ENCODE data around the gene PHF23.
A peak's percentile ranks its signal among the peaks of the same experiment; 100 is the strongest.
"Not testable (repeated sequence)": the region's sequence is repeated elsewhere in the genome, so short reads cannot be mapped to it uniquely, and the experiment has no call there.

PHF23 gene

DNA sequence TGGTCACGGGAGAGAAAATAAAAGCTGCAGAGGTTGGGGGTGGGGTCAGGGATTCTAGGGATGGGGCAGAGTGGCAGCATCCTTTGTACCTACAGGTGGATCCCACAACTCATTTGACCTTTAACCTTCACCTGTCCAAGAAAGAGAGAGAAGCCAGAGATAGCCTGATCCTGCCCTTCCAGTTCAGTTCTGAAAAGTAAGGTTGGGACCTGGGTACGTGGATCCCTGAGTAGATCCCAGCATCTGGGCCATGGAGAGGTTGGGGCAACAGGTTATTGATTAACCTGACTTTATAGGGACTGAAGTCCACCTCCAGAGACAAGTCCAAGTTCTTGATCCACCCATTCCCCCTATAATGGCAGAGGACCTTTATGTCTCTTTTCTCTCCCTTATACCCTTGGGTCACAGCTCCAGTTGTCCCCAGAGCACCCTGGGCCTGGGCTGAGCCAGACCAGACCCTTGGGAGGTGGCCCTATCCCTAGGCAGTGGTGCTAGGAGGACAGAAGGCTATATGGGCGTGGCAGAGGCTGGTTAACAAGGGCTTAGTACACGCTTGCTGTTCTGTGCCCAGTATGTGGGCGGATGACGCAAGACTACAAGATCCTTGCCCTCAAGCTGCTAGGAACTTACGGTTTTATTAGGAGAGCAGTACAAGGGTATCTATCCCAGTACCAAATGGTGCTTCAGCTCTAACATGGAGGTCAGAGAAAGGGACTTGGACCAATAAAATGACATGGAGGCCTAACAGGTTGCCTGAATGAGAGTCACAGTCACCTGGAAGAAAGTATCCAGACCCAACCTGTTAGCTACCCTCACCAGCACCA, 19.7 kb upstream of the PHF23 start:
- DNase-seq (ENCODE audit: low spot score) = no peak

DNA sequence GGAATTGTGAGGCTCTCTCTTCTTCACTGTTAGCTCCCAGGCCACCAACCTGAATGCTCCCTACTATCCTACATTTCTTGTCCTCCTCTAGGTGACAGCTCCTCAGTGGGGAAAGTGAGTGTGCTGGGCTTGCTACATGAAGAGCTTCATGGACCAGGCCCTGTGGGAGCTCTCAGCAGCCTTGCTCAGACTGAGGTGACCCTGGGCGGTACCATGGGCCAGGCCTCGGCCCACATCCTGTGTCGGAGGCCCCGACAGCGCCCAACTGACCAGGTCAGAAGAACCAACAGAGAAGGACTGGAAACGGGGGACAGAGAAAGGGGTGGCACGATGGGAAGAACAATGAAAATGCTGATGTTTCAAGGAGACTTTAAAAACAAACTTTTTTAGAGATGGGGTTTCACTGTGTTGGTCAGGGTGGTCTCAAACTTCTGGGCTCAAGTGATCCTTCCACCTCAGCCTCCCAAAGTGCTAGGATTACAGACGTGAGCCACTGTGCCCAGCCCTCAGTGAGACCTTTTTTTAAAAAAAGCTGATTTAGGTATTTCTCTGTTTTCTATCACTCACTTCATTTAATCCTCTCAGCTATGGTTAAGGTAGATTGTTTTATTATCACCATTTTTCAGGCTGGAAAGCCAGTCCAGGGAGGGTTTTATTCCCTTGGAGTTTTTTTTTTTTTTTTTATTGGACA, 17.7 kb upstream of the PHF23 start:
- DNase-seq (ENCODE audit: low spot score) = no peak

DNA sequence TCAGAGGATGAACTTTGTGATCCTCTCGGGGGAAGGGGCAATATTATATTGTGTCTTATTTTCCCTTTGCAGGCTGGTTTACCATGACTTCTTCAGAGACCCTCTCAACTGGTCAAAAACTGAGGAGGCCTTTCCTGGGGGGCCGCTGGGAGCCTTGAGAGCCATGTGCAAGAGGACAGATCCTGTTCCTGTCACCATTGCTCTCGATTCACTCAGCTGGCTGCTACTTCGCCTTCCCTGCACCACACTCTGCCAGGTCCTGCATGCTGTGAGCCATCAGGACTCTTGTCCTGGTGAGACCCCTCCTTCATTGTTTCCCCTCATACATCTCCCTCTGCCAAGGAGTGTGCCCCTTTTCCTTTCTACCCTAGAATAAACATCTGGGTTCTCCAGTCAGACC, 15.3 kb upstream of the PHF23 start:
- no peak for DNase-seq (ENCODE audit: low spot score)

DNA sequence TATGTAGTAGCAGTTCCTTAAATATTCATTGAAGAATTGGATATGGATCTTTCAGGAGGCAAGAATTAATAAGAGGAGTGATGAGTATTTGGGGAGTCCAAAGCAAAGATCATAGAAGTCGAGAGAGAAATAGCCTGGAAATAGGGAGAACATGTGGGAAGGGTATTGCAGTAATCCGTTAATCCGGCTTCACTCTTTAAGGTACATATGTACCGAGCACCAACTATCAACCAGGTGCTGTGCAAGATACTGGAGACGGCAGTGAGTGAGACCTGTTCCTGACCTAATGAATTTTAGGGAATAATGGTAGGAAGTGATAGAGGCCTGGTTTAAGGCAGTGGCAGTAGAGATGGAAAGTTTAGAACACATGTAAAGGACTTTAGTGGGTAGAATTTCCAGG, 13.8 kb upstream of the PHF23 start:
- DNase-seq (ENCODE audit: low spot score) = no peak

DNA sequence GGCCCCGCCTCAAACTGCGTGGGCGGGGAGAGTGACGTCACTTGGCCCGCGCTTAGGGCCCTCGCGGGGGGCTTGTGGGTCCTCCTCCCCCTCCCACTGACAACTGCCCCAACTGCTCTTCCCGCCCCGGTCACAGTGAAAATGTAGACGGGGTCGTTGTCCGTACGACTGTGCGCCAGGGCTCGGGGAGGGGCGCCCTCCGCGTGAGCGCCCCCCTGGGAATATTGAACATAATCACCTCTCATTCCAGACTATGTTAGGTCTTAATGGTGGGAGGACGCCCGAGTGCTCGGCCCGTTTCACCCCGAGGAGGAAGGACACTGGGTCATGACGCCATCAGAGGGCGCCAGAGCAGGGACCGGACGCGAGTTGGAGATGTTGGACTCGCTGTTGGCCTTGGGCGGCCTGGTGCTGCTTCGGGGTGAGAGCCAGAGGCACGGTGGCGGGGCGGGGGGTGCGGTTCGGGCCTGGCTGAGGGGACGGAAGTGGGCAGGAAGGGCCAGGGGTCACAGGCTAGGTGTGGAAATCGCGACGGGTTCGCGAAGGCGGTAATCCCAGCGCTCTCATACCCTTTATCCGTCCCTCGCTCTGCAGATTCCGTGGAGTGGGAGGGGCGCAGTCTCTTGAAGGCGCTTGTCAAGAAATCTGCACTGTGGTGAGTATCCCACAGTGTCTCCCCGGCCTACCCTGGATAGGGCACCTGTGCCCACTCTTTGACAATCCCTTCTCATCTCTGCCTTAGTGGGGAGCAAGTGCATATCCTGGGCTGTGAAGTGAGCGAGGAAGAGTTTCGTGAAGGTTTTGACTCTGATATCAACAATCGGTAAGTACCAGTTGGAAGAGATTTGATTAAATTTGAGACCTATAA, 13.2 kb upstream of the PHF23 start, which contains the start of gene ELP5:
ELP5 (plus strand) TSS at position 40 of the 868 bp plus-strand sequence; CDS start at position 376, 336 bp downstream.
- peak; percentile 86 for DNase-seq (ENCODE audit: low spot score)

DNA sequence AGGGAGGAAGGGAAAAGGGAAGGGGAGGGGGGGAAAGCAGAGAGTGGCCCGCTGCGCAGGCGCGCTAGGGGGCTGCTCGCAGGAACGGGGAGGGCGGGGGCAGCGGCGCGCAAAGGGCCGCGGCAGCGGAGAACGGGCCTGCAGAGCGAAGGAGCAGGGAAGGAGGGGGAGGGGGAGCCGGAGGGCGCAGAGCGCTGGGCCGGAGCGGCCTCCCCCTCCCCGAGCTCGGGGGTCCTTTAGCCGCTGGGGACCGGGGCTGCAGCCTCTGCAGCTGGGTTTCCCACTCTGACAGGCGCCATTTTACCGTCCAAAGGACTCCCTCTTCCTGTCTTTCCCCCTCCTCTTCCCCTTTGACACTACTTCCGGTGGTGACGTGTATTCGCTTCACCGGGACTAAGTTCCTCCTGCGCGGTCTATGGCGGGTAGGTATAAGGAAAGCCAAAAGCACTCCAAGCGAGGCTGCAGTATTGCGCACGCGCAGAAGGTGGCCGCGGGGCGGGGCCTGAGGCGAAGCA, 12.5 kb upstream of the PHF23 start, which contains the start of gene CTDNEP1:
CTDNEP1 (minus strand) TSS at position 74 of the 515 bp plus-strand sequence. CDS start 438 bp downstream, outside the sequence.
- DNase-seq (ENCODE audit: low spot score) = peak; percentile 100

DNA sequence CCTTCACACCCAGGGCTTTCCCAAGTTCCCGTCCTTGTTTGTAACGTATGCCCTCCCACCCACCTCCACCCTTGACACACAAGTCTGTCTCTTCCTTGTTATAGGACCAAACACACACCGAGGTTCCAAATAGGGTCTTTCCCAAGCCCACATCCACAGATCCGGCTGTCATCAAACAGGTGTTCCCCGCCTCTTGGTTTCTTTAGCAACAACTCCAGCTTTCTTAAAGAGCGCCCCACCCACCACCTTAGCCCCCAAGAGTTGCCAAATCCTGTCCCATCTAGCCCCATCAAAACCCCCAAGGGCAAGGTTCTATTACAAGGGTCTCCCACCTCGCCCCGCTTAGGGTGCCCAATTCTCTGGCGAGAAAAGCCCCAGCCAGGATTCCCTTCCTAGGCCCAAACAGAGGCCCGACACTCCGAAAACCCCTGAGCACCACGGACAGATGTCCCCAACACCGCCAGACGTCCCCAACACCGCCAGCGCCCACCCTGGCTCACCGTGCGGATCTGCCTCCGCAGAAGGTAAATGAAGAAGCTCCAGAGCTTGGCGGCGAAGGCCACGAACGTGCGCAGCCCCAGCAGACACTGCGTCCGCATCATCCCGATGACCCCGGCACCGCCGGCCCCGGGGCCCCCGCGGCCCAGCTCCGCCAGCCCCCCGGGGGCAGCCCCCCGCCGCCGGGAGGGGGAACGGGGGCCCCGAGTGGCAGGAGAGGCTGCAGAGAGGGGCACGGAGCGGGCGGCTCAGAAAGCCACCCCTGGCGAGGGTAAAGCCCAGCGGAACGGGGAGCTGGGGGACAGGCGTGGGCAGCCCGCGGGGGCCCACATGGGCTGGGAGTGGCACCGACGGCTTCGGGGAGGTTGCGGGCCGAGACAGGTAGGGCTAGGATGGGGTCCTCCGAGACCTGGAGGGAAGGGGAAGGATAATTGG, 11.7 kb upstream of the PHF23 start:
- DNase-seq (ENCODE audit: low spot score) = no peak

DNA sequence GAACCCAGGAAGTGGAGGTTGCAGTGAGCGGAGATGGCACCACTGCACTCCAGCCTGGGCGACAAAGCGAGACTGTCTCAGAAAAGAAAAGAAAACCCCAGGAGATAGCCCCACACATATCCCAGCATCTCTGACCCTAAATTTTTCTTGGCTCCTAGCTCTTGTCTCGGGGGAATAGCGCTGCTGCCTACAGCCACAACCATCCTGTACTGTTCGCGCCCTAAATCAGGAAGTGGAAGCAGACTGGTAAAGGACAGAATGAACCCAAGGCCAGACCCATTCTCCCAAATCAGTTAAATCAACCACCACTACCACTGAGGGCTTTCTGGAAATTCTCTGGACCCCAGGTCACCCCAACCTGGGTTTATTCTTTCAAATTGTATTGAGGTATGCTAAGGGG, 10.6 kb upstream of the PHF23 start:
- no peak for DNase-seq (ENCODE audit: low spot score)

DNA sequence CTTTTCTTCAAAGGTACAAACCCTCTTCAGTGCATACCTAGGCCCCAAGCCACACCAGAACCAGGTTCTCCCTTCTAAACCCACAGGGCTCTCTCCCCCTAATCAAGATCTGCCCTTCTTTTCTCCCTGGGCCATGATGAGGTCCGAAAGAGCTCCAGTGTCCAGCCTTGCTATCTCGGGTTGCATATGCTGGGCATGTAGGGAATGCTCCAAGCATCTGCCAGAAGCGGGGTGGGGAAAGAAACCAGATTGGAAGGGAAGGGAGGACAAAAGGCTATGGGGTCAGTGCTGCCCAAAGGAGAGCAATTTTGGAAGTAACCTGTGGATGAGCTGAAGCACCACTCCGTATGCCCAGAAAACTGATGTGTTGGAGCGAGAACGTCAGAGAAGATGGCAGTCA, 10.0 kb upstream of the PHF23 start:
- no peak for DNase-seq (ENCODE audit: low spot score)

DNA sequence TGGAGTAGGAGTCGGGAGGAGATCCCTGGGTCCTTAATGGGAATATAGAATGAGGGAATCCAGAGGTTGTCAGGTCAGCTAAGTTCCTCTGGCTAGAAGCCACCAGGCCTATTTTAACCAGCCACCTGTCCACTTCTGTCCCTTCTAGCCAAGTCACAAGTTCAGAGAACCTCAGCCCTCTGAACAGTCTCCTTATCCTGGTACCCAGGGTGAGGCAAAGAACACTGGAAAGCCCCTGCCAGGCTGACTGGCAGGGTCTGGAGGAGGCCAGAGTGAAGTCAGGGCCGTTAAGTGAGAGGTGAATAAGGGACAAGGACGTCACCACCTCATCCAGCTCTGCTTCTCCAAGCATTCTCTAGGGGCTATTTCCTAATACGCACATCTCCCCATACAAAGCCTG, 9.5 kb upstream of the PHF23 start:
- no peak for DNase-seq (ENCODE audit: low spot score)

DNA sequence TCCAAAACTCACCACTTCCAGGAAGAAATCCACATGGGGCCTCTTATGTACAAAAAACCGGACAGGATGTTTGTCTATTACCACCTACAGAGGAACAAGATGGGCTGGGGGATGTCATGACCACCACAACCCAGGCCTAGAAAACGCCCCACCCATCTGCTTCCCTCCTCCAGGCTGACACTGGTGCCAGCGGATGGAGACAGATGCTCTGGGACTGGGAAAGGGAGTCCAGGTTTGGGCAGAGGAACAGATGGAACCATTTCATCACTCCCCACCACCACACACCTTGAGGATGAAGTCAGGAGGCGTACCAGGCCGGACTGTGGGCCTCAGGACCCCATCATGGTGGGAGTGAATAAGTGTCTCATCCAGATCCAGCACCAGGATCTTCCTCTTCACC, 7.5 kb upstream of the PHF23 start:
- DNase-seq (ENCODE audit: low spot score) = no peak

DNA sequence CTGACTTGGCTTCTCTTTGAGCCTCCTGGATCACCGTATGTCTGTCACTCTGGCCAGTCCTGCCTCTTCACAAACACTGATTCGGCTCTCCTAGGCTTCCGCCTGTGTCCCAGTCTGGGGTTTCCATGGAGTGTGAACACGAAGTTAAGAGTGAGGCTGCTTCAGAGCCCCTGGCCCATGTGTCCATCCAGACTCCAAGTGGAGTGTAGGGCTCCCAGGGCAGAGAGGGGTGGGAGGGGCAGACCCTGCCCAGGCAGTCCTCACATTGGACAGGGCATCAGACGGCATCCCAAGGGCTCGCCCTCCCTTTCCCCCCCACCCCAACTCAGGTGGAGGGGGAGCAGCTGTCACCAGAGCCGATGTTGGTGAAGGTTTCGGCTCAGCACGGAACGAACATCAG, 4.6 kb upstream of the PHF23 start:
- not testable (repeated sequence) for DNase-seq (ENCODE audit: low spot score)

DNA sequence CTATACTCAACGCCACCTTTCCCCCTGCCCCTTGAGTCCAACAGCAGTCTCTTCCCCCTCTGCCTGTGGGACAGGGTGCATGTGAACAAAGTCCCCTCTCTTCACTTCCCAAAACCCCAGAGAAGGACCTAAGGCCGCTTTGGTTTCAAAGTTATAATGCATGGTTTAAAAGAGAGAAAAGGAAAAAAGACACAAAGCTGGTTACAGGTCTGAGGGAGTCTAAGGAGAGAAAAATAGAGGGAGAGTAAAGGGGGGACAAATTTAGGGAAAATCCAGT, 4.1 kb upstream of the PHF23 start:
- no peak for DNase-seq (ENCODE audit: low spot score)

DNA sequence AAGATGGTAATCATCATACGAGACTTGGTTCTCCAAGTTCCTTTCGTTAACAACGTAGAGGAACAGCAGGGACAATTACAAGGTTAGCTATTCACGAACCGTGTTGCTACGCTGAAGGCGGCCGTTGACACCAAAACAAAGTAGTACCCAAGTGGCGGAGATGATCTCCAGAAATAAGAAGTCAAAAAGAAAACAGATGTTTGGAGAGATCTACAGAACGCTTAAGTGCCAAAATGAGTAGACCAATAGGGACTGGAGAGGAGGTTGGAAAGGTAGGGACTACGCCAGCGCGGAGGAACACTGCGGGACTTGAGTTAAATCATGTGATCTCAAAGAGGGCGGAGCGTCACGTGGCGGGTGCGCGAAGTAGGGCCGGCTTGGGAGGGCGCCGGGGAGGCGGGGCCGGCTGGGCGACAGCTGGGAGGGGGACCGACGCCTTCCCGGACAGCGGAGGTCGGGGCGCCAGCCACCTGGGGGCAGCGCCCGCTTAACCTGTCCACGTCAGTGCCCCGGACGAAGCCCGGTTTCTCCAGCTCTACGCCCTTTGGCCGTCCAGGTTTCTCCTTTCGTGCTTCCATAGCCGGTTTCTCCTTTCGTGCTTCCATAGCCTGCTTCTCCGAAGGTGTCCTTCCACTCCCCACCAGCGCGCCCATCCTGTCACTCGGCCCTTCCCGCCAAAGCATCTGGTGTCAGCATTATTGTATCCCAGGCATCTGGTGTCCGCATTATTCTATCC, 3.6 kb upstream of the PHF23 start:
- peak; percentile 87 for DNase-seq (ENCODE audit: low spot score)

DNA sequence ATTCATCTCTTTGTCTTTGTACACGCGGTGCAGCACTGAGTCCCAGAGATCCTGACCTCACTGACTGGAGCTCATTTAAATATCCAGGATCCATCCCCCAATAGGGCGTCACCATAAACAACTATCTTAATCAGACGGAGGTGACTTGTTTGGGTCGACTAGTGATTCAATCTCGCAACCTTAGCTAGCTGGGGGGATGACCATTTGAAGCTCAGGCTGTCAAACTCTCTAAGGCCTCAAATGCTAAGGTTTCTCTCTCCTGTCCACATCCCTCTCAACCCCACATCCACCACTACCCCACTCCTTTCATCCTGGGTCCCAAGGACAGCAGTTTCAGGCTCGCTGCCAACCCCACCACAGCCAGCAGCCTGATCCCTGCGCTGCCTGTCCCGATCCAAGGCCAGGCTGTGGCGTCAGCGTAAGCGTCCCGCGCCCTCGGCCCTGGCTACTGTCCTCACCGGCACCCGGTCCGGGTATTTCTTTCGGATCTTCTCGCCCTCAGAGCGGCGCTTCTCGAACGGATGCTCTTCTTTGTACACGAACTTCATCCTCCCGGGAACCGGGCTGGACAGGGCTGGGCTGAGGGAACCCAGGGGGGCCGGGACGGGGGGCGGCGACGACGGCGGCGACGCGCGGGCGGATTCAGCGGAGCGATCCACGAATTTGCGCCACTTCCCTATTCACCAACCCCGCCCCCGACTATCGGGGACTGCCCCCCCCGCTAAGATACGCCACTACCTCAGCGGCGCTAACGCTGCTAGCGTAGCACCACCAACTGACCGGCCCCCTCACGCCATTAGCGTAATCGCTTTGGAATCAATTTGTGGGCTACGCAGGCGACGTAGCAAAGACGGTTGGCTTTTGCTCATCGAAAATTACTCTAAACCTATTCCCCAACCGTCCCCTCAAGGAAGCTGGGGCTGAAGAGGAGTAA, 2.8 kb upstream of the PHF23 start, which contains the start of gene GABARAP:
GABARAP (minus strand) TSS at position 667 of the 934 bp plus-strand sequence; CDS start at position 548, 119 bp downstream.
- DNase-seq (ENCODE audit: low spot score) = peak; percentile 88

DNA sequence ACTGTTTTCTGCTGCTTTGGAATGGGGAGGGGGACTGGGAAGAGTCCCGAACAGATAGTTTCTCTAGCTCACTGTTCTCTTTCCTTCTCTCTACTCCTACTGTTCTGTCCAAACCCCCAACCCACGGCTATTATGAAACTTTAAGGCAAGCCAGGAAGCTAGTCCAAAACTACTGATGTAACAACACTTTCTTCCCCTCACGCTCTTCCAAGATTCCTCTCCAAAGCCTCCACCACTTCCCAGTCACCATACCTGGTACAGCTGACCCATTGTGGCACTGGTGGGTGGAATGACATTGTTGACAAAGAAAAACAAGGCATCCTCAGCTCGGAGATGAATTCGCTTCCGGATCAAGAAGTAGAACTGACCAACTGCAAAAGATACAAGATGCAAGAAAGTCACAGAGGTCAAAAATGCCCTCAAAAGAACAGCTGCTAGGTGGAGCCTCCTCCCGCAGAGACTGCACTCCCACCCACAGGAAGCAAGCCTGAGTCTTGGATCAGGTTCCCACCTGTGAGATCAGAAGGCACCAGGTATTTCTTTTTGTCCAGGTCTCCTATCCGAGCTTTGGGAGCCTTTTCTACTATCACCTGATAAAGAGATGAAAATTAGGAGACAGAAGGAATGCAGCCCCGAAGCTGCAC, 2.0 kb upstream of the PHF23 start:
- no peak for DNase-seq (ENCODE audit: low spot score)

DNA sequence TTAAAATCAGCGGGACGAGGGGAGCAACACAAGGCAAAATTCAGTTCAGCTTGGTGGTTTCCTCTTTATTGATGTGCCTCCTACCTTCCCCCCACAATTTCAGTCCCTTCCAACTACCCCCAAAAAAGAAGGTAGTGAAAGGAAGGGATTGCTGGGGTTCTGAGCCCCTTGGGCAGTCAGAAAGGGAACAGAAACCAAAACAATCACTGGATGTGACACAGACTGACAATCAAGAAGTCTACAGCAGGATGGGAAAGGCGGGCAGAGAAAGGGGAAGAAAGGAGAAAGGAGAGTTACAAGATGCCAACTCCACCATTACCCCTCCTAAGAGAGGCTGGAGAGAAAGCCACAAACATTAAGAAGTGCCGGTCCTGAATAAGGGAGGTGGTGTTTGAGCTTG, 1.1 kb upstream of the PHF23 start:
- no peak for DNase-seq (ENCODE audit: low spot score)

DNA sequence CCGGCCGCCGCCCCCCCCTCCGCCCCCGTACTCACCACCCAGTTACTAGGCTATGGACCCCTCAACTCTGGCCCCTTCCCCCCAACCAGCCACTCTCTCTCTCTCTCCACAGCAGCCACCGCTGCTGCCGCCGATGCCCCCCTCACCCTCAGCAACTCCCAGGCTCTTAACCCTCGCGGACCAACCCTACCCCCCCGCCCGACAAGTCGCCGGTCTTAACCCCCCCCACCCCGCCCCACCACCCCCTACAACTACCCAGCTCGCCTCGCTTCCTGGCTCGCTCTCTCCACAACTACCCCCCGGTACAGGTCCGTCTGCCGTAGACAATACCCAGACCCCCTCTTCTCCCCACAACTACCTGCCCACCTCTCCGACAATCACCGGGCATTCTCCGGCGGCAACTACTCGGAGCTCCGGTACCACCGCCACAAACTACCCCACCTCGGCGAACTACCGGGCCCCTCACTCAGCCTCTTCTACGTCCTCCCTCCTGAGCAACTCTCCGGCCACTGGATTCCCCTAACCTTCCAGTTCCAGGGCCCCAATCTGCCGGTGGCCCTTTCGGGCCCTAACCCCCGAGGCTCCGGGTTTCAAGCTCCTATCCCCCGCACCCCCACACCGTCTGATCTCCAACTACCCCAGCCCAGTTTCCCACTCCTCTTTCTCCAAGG, 702 bp downstream of the PHF23 start:
- no peak for DNase-seq (ENCODE audit: low spot score)

All from kidney capillary endothelial cell (primary cell).